Activated CD8-positive, alpha-beta T cell treated with anti-CD3 and anti-CD28 coated beads, Interleukin-2, amount 10 ng/mL, durations not matched to agents 7 days and 5 days (primary cell): ENCODE data around the gene PPIG. TPM values are rescaled to one million over a fixed set of nuclear protein-coding genes. Genes with fewer than 3 reads are reported as not detected.
"Not testable (repeated sequence)": the region's sequence is repeated elsewhere in the genome, so short reads cannot be mapped to it uniquely, and the experiment has no call there.

Experiments
- ATAC-seq: fragments of 150-1000 bp; cut with Tn5 transposase; one replicate; pipeline ENCODE4 v1.10.0; 2021; ENCODE audit warnings: moderate library complexity
- CTCF ChIA-PET: fragments of 350-600 bp; sonication (Branson Sonifier 250); formaldehyde crosslinking; loops from one replicate; lab custom pipeline; 2021; ENCODE audit warnings: antibody characterized with exemption; lab: Charles Lee
- POLR2A ChIA-PET: fragments of 350-600 bp; sonication (Branson Sonifier 250); formaldehyde crosslinking; loops from one replicate; lab custom pipeline; 2021; ENCODE audit warnings: antibody characterized with exemption; lab: Charles Lee
- DNase-seq: peaks from one replicate; pipeline ENCODE4 v3.0.0-alpha.2; 2020
- H3K27ac Mint-ChIP-seq: one replicate; pipeline ENCODE4 v1.8.0; 2021; ENCODE audit warnings: mild to moderate bottlenecking, mixed read lengths
- H3K27me3 Mint-ChIP-seq: one replicate; pipeline ENCODE4 v1.8.0; 2021; ENCODE audit warnings: low read depth, mixed read lengths
- H3K36me3 Mint-ChIP-seq: one replicate; pipeline ENCODE4 v1.8.0; 2021; ENCODE audit warnings: low read depth, mixed read lengths
- H3K4me1 Mint-ChIP-seq: one replicate; pipeline ENCODE4 v1.8.0; 2021; ENCODE audit warnings: low read depth, mixed read lengths
- H3K4me3 Mint-ChIP-seq: one replicate; pipeline ENCODE4 v1.8.0; 2021; ENCODE audit warnings: mild to moderate bottlenecking, mixed read lengths
- H3K9me3 Mint-ChIP-seq: one replicate; pipeline ENCODE4 v1.8.0; 2022; ENCODE audit warnings: mixed read lengths; ENCODE audit not compliant: insufficient read depth
- total RNA-seq, 2 experiments: library from RNA; stranded (reverse); gene quantifications; one replicate each; pipeline ENCODE4 v1.2.3, GENCODE V29; 2021

PPIG gene
- total RNA-seq: 10 to 100 TPM; 56.6 to 62.0 TPM

- ChIA-PET POLR2A (interaction anchor here (0.6 to 2.8 kb wide), 11 partner anchors 12 to 243 kb away, joined by 3 to 28 read pairs (median 4); partner anchors contain the start of genes BBS5, CFAP210, FASTKD1 and METTL5), CTCF (no interaction called here)
- H3K9me3 Mint-ChIP-seq: peaks cover 14% of the 10 kb centered on the region
- DNase-seq: peak; percentile 92
- H3K27me3 Mint-ChIP-seq: no peaks in the 10 kb centered on the region
- peak within 1 kb of the TSS; percentile 99 for H3K4me3 Mint-ChIP-seq
- H3K36me3 Mint-ChIP-seq: peaks cover 34% of the 10 kb centered on the region
- peak; percentile 95 for ATAC-seq
- H3K4me1 Mint-ChIP-seq: peaks cover 29% of the 10 kb centered on the region
- peak within 1 kb of the TSS; percentile 100 for H3K27ac Mint-ChIP-seq
These were observed at the start of gene PPIG for GRCh38 chr2:169584005-169584877. Gene PPIG, plus strand, starts transcription at chr2:169584351. Its CDS starts 19,691 bp downstream, at chr2:169604042.

- H3K9me3 Mint-ChIP-seq, DNase-seq, ATAC-seq, H3K27ac Mint-ChIP-seq, CTCF ChIA-PET, H3K4me3 Mint-ChIP-seq, H3K4me1 Mint-ChIP-seq, H3K27me3 Mint-ChIP-seq: not testable (repeated sequence)
- peaks cover 24% of the 10 kb centered on the region for H3K36me3 Mint-ChIP-seq
- POLR2A ChIA-PET: interaction anchor here (0.5 kb wide), 1 partner anchor 528 kb away, joined by 3 read pairs; no protein-coding TSS in a partner anchor
These were observed 44.7 kb upstream of the PPIG start for GRCh38 chr2:169539460-169539859.

- no peaks in the 10 kb centered on the region for H3K27me3 Mint-ChIP-seq
- H3K9me3 Mint-ChIP-seq: no peaks in the 10 kb centered on the region
- no peak overlapping the region for H3K4me3 Mint-ChIP-seq
- H3K36me3 Mint-ChIP-seq: peaks cover 24% of the 10 kb centered on the region
- CTCF ChIA-PET: no interaction called here
- no peaks in the 10 kb centered on the region for H3K4me1 Mint-ChIP-seq
- no peak overlapping the region for H3K27ac Mint-ChIP-seq
- ATAC-seq: no peak
- no peak for DNase-seq
- POLR2A ChIA-PET: no interaction called here
These were observed 44.0 kb upstream of the PPIG start for GRCh38 chr2:169540146-169540545.

- Mint-ChIP-seq H3K27ac (no peak overlapping the region), H3K4me1 (peaks cover 5% of the 10 kb centered on the region), H3K27me3 (no peaks in the 10 kb centered on the region), H3K4me3 (no peak overlapping the region), H3K9me3 (no peaks in the 10 kb centered on the region), H3K36me3 (peaks cover 26% of the 10 kb centered on the region)
- ChIA-PET CTCF (no interaction called here), POLR2A (no interaction called here)
- ATAC-seq (no peak), DNase-seq (no peak)
These were observed 41.7 kb upstream of the PPIG start for GRCh38 chr2:169542433-169542832.

- Mint-ChIP-seq H3K9me3 (no peaks in the 10 kb centered on the region), H3K36me3 (peaks cover 23% of the 10 kb centered on the region), H3K27ac (no peak overlapping the region), H3K27me3 (no peaks in the 10 kb centered on the region), H3K4me3 (no peak overlapping the region), H3K4me1 (peaks cover 5% of the 10 kb centered on the region)
- ATAC-seq (no peak), DNase-seq (no peak)
- ChIA-PET CTCF (no interaction called here), POLR2A (no interaction called here)
These were observed 37.4 kb upstream of the PPIG start for GRCh38 chr2:169546756-169547155.

GRCh38 chr2:169561364-169561763, 22.8 kb upstream of the PPIG start:
- ATAC-seq (no peak), DNase-seq (no peak)
- H3K9me3 Mint-ChIP-seq: no peaks in the 10 kb centered on the region
- CTCF ChIA-PET: no interaction called here
- H3K4me1 Mint-ChIP-seq: no peaks in the 10 kb centered on the region
- H3K27me3 Mint-ChIP-seq: no peaks in the 10 kb centered on the region
- peaks cover 31% of the 10 kb centered on the region for H3K36me3 Mint-ChIP-seq
- H3K4me3 Mint-ChIP-seq: no peak overlapping the region
- no peak overlapping the region for H3K27ac Mint-ChIP-seq
- POLR2A ChIA-PET: no interaction called here

- not testable (repeated sequence) for H3K27ac Mint-ChIP-seq, H3K27me3 Mint-ChIP-seq, H3K4me3 Mint-ChIP-seq, DNase-seq, H3K9me3 Mint-ChIP-seq, H3K4me1 Mint-ChIP-seq, ATAC-seq
- POLR2A ChIA-PET: interaction anchor here (1.3 kb wide), 1 partner anchor 23 kb away, joined by 4 read pairs; no protein-coding TSS in a partner anchor
- H3K36me3 Mint-ChIP-seq: peaks cover 31% of the 10 kb centered on the region
- CTCF ChIA-PET: interaction anchor here (1.1 kb wide), 1 partner anchor 99 kb away, joined by 3 read pairs; no protein-coding TSS in a partner anchor
These were observed 22.1 kb upstream of the PPIG start for GRCh38 chr2:169562084-169562483.

GRCh38 chr2:169562519-169562918, 21.6 kb upstream of the PPIG start:
- no peaks in the 10 kb centered on the region for H3K9me3 Mint-ChIP-seq
- H3K4me1 Mint-ChIP-seq: no peaks in the 10 kb centered on the region
- peaks cover 31% of the 10 kb centered on the region for H3K36me3 Mint-ChIP-seq
- peak; percentile 35 for ATAC-seq
- CTCF ChIA-PET: interaction anchor here (1.1 kb wide), 1 partner anchor 99 kb away, joined by 3 read pairs; no protein-coding TSS in a partner anchor
- no peak overlapping the region for H3K4me3 Mint-ChIP-seq
- no peak for DNase-seq
- POLR2A ChIA-PET: interaction anchor here (0.6 to 1.3 kb wide), 2 partner anchors 23 to 36 kb away, joined by 3 to 4 read pairs; no protein-coding TSS in a partner anchor
- H3K27me3 Mint-ChIP-seq: no peaks in the 10 kb centered on the region
- H3K27ac Mint-ChIP-seq: no peak overlapping the region

- H3K27me3 Mint-ChIP-seq: no peaks in the 10 kb centered on the region
- no peak overlapping the region for H3K4me3 Mint-ChIP-seq
- no peak overlapping the region for H3K27ac Mint-ChIP-seq
- CTCF ChIA-PET: no interaction called here
- H3K9me3 Mint-ChIP-seq: no peaks in the 10 kb centered on the region
- no peak for DNase-seq
- peaks cover 36% of the 10 kb centered on the region for H3K36me3 Mint-ChIP-seq
- peaks cover 12% of the 10 kb centered on the region for H3K4me1 Mint-ChIP-seq
- POLR2A ChIA-PET: no interaction called here
- no peak for ATAC-seq
These were observed 18.5 kb upstream of the PPIG start for GRCh38 chr2:169565686-169566085.

GRCh38 chr2:169569948-169570347, 14.2 kb upstream of the PPIG start:
- no peaks in the 10 kb centered on the region for H3K27me3 Mint-ChIP-seq
- H3K4me1 Mint-ChIP-seq: peaks cover 24% of the 10 kb centered on the region
- no peak overlapping the region for H3K27ac Mint-ChIP-seq
- no peaks in the 10 kb centered on the region for H3K9me3 Mint-ChIP-seq
- ATAC-seq (no peak), DNase-seq (no peak)
- ChIA-PET POLR2A (no interaction called here), CTCF (no interaction called here)
- no peak overlapping the region for H3K4me3 Mint-ChIP-seq
- peaks cover 25% of the 10 kb centered on the region for H3K36me3 Mint-ChIP-seq

- CTCF ChIA-PET, ATAC-seq, H3K4me3 Mint-ChIP-seq, H3K27me3 Mint-ChIP-seq, H3K9me3 Mint-ChIP-seq, H3K27ac Mint-ChIP-seq, DNase-seq: not testable (repeated sequence)
- Mint-ChIP-seq H3K4me1 (peaks cover 24% of the 10 kb centered on the region), H3K36me3 (peaks cover 21% of the 10 kb centered on the region)
- POLR2A ChIA-PET: interaction anchor here (3.8 kb wide), 1 partner anchor 14 kb away, joined by 28 read pairs; the partner anchor contains the start of gene PPIG
These were observed 13.4 kb upstream of the PPIG start for GRCh38 chr2:169570752-169571151.

- ChIA-PET POLR2A (interaction anchor here (0.6 to 3.8 kb wide), 2 partner anchors 13 to 20 kb away, joined by 3 to 28 read pairs; partner anchors contain the start of gene PPIG), CTCF (interaction anchor here (1.2 to 1.8 kb wide), 4 partner anchors 10 to 196 kb away, joined by 3 to 4 read pairs (median 4); no protein-coding TSS in a partner anchor)
- Mint-ChIP-seq H3K9me3 (no peaks in the 10 kb centered on the region), H3K4me3 (no peak overlapping the region), H3K27ac (no peak overlapping the region), H3K27me3 (no peaks in the 10 kb centered on the region), H3K36me3 (peaks cover 18% of the 10 kb centered on the region), H3K4me1 (peaks cover 24% of the 10 kb centered on the region)
- ATAC-seq (no peak), DNase-seq (no peak)
These were observed 12.6 kb upstream of the PPIG start for GRCh38 chr2:169571571-169571970.
